DOHH2 (cell line): ENCODE results near the gene RNPEPL1.

Source experiments
- H3F3A ChIP-seq: fragments of 200-600 bp; sonication (generic), shearing (Covaris generic); 2 replicates; pipeline ENCODE4 v1.6.0; 2016; ENCODE audit warnings: antibody characterized with exemption, mild to moderate bottlenecking; ENCODE audit not compliant: control insufficient read depth, insufficient read depth
- H3K27ac ChIP-seq: fragments of 200-600 bp; sonication (generic); 2 replicates; pipeline ENCODE4 v1.5.1; 2014; ENCODE audit warnings: low read depth, mild to moderate bottlenecking, low read length, moderate library complexity
- H3K27me3 ChIP-seq: fragments of 200-600 bp; sonication (generic); 2 replicates; pipeline ENCODE4 v1.6.1; 2014; ENCODE audit warnings: mild to moderate bottlenecking, low read length, mixed read lengths; ENCODE audit not compliant: control insufficient read depth
- H3K36me3 ChIP-seq: fragments of 200-600 bp; sonication (generic); 2 replicates; pipeline ENCODE4 v1.6.1; 2014; ENCODE audit warnings: mild to moderate bottlenecking, low read length, moderate library complexity, mixed read lengths; ENCODE audit not compliant: control insufficient read depth
- H3K4me1 ChIP-seq: fragments of 200-600 bp; sonication (generic); 2 replicates; pipeline ENCODE4 v1.6.1; 2014; ENCODE audit warnings: mild to moderate bottlenecking, low read length, mixed read lengths; ENCODE audit not compliant: control insufficient read depth
- H3K4me2 ChIP-seq: fragments of 200-600 bp; sonication (generic); 2 replicates; pipeline ENCODE4 v1.6.0; 2014; ENCODE audit warnings: mild to moderate bottlenecking, low read length, moderate library complexity
- H3K4me3 ChIP-seq: fragments of 200-600 bp; sonication (generic); 2 replicates; pipeline ENCODE4 v1.5.1; 2014; ENCODE audit warnings: mild to moderate bottlenecking, low read length, mixed read lengths
- H3K79me2 ChIP-seq: fragments of 200-600 bp; sonication (generic); 2 replicates; pipeline ENCODE4 v1.6.1; 2014; ENCODE audit warnings: mild to moderate bottlenecking, low read length, mixed read lengths; ENCODE audit not compliant: control insufficient read depth
- H3K9me2 ChIP-seq: fragments of 200-600 bp; sonication (generic); replicated peaks from 2 replicates; pipeline ENCODE4 v1.6.1; 2014; ENCODE audit warnings: mild to moderate bottlenecking, low read length, mixed read lengths; ENCODE audit not compliant: control insufficient read depth
- H3K9me3 ChIP-seq: fragments of 200-600 bp; sonication (generic); 2 replicates; pipeline ENCODE4 v1.6.1; 2014; ENCODE audit warnings: antibody characterized with exemption, low read length, mixed read lengths; ENCODE audit not compliant: control insufficient read depth, insufficient read depth
- H4K20me1 ChIP-seq: fragments of 200-600 bp; sonication (generic); 2 replicates; pipeline ENCODE4 v1.6.0; 2014; ENCODE audit warnings: low read depth, mild to moderate bottlenecking, antibody characterized with exemption, low read length, moderate library complexity; ENCODE audit not compliant: control insufficient read depth, insufficient read depth
- CTCF ChIP-seq: fragments of 200-600 bp; sonication (generic); IDR thresholded peaks from one replicate; pipeline ENCODE4 v1.5.1; 2014; ENCODE audit warnings: antibody characterized with exemption, mild to moderate bottlenecking, low read depth, low read length; ENCODE audit not compliant: poor library complexity, severe bottlenecking
- EZH2phosphoT487 ChIP-seq: fragments of 200-600 bp; sonication (generic); IDR thresholded peaks from 2 replicates; pipeline ENCODE4 v1.6.1; 2017; ENCODE audit warnings: borderline replicate concordance, mild to moderate bottlenecking, antibody characterized with exemption, low read length, moderate library complexity, mixed read lengths

RNPEPL1 gene

GRCh38 chr2:240629619-240629967, 61.3 kb downstream of the RNPEPL1 start:
- H3K27me3 ChIP-seq: no peaks in the 10 kb centered on the region
- H3K4me3 ChIP-seq: no peak overlapping the region
- H4K20me1 ChIP-seq: no peaks in the 10 kb centered on the region
- H3F3A ChIP-seq: no peaks in the 10 kb centered on the region
- H3K79me2 ChIP-seq: no peaks in the 10 kb centered on the region
- H3K4me2 ChIP-seq: no peak overlapping the region
- no peak for TF ChIP-seq EZH2phosphoT487
- TF ChIP-seq CTCF: no peak
- peaks cover 14% of the 10 kb centered on the region for H3K4me1 ChIP-seq
- H3K9me3 ChIP-seq: peaks cover 10% of the 10 kb centered on the region; the same call in 1 of the 2 replicates
- H3K27ac ChIP-seq: no peak overlapping the region
- H3K36me3 ChIP-seq: no peaks in the 10 kb centered on the region
- H3K9me2 ChIP-seq: no peaks in the 10 kb centered on the region

- no peak for TF ChIP-seq EZH2phosphoT487
- TF ChIP-seq CTCF: no peak
- Histone ChIP-seq H3K4me1 (peaks cover 10% of the 10 kb centered on the region), H3K4me3 (no peak overlapping the region), H3K27ac (no peak overlapping the region), H3K4me2 (no peak overlapping the region), H3K36me3 (no peaks in the 10 kb centered on the region), H3F3A (no peaks in the 10 kb centered on the region), H4K20me1 (no peaks in the 10 kb centered on the region), H3K9me3 (peaks cover 10% of the 10 kb centered on the region; the same call in 1 of the 2 replicates), H3K27me3 (no peaks in the 10 kb centered on the region), H3K9me2 (no peaks in the 10 kb centered on the region), H3K79me2 (no peaks in the 10 kb centered on the region)
Measured at GRCh38 chr2:240629968-240630770, 61.9 kb downstream of the RNPEPL1 start.
